ENCODE measurements around the gene HLA-B. TPM values are rescaled to one million over a fixed set of nuclear protein-coding genes. Genes with fewer than 3 reads are reported as not detected.
"Not testable (repeated sequence)": the region's sequence is repeated elsewhere in the genome, so short reads cannot be mapped to it uniquely, and the experiment has no call there.

HLA-B gene
- total RNA-seq, 4 donors from 2014 or later, result 570 to 933 (median 787) TPM

DNA sequence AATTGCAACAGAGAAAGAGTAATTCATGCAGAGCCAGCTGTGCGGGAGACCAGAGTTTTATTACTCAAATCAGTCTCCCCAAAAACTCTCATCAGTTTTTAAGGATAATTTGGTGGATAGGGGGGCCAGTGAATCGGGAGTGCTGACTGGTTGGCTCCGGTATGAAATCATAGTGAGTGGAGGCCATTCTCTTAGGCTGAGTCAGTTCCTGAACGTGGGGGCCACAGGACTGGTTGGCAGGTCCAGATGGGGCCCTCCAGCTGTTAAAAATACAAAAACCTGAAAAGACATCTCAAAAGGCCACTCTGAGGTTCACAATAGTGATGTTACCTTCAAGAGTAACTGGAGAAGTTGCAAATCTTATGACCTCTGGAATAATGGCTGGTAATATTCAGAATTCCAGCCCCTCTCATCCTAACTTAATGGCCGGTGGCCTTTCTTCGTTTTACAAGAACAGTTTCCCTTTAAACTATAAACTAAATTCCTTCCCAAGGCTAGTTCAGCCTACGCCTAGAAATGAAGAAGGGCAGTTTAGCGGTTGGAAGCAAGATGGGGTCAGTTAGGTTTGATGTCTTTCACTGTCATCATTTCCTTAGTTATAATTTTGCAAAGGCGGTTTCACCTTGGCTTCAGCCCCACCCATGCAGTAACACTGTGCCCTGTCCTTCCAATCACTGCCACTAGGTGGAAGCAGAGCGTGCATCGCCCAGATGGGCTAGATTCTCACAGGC lies 39.6 kb upstream of the HLA-B start:
- Histone ChIP-seq H3K4me1 (peaks cover 0 to 32% (median 1%) of the 10 kb centered on the region in 4 donors), H3K36me3 (peaks cover 0 to 10% (median 0%) of the 10 kb centered on the region in 3 donors), H3K9me3 (no peaks in the 10 kb centered on the region), H3K27me3 (no peaks in the 10 kb centered on the region), H3K27ac (no peak overlapping the region), H3K4me3 (no peak overlapping the region)
- peak; percentile 84 to 90 for DNase-seq (ENCODE audit: low spot score in 2 of 2)
- TF ChIP-seq EP300 (IDR thresholded peaks at IDR 0.05), result no peak
- TF ChIP-seq, protein P1, sequence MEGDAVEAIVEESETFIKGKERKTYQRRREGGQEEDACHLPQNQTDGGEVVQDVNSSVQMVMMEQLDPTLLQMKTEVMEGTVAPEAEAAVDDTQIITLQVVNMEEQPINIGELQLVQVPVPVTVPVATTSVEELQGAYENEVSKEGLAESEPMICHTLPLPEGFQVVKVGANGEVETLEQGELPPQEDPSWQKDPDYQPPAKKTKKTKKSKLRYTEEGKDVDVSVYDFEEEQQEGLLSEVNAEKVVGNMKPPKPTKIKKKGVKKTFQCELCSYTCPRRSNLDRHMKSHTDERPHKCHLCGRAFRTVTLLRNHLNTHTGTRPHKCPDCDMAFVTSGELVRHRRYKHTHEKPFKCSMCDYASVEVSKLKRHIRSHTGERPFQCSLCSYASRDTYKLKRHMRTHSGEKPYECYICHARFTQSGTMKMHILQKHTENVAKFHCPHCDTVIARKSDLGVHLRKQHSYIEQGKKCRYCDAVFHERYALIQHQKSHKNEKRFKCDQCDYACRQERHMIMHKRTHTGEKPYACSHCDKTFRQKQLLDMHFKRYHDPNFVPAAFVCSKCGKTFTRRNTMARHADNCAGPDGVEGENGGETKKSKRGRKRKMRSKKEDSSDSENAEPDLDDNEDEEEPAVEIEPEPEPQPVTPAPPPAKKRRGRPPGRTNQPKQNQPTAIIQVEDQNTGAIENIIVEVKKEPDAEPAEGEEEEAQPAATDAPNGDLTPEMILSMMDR (IDR thresholded peaks at IDR 0.05), result peak; percentile 74 to 95 (median 87)
- WGBS, 2 donors, result 38 to 40% methylated on average over 11 of the region's 11 CpGs

DNA sequence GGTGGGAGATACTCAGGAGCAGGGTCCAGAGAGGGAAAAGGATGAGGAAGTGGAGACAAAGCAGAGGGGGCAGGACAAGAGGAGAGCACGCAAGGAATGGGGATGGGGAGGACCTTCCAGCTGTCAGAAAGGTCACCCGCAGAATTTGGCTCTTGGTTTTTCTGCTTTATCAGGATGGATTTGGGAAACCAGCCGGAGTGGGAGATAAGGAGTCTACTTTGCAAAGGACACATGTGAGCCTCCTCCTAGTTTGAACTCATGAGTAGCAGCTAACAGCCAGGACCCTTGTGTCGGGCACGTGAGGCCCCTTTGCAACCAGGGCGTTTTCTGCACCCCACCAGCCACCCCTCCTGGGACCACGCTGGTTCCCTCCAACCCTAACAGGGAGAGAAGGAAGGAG lies 38.9 kb upstream of the HLA-B start:
- Histone ChIP-seq H3K36me3 (peaks cover 0 to 10% (median 0%) of the 10 kb centered on the region in 3 donors), H3K4me3 (no peak overlapping the region), H3K4me1 (peaks cover 0 to 25% (median 0%) of the 10 kb centered on the region in 4 donors), H3K27me3 (no peaks in the 10 kb centered on the region), H3K27ac (no peak overlapping the region), H3K9me3 (no peaks in the 10 kb centered on the region)
- DNase-seq (ENCODE audit: low spot score in 2 of 2), result no peak
- WGBS, 2 donors, result 75 to 84% methylated on average over 7 of the region's 7 CpGs
- no peak for TF ChIP-seq EP300 (IDR thresholded peaks at IDR 0.05)
- TF ChIP-seq, protein P1 (IDR thresholded peaks at IDR 0.05), result no peak
- TF ChIP-seq POLR2A (IDR thresholded peaks at IDR 0.05), result no peak

GRCh38 chr6:31394381-31394780 lies 37.4 kb upstream of the HLA-B start:
- WGBS, 2 donors, result 65 to 66% methylated on average over 4 of the region's 4 CpGs
- H3K36me3 ChIP-seq, result peaks cover 0 to 10% (median 0%) of the 10 kb centered on the region in 3 donors
- no peak overlapping the region for H3K27ac ChIP-seq
- TF ChIP-seq POLR2A (IDR thresholded peaks at IDR 0.05), result no peak
- no peak for TF ChIP-seq EP300 (IDR thresholded peaks at IDR 0.05)
- TF ChIP-seq, protein P1 (IDR thresholded peaks at IDR 0.05), result no peak
- DNase-seq (ENCODE audit: low spot score in 2 of 2), result no peak
- H3K9me3 ChIP-seq, result no peaks in the 10 kb centered on the region
- no peak overlapping the region for H3K4me3 ChIP-seq
- H3K4me1 ChIP-seq, result peaks cover 0 to 25% (median 0%) of the 10 kb centered on the region in 4 donors
- H3K27me3 ChIP-seq, result no peaks in the 10 kb centered on the region

- Histone ChIP-seq H3K4me1 (peaks cover 0 to 22% (median 0%) of the 10 kb centered on the region in 4 donors), H3K27me3 (no peaks in the 10 kb centered on the region), H3K9me3 (no peaks in the 10 kb centered on the region), H3K27ac (no peak overlapping the region), H3K4me3 (no peak overlapping the region), H3K36me3 (peaks cover 0 to 10% (median 0%) of the 10 kb centered on the region in 3 donors)
- TF ChIP-seq, protein P1 (IDR thresholded peaks at IDR 0.05), result no peak
- TF ChIP-seq EP300 (IDR thresholded peaks at IDR 0.05), result no peak
- TF ChIP-seq POLR2A (IDR thresholded peaks at IDR 0.05), result no peak
- 47 to 55% methylated on average over 5 of the region's 5 CpGs for WGBS, 2 donors
- DNase-seq (ENCODE audit: low spot score in 2 of 2), result no peak
Observed at GRCh38 chr6:31393932-31394331, 37.0 kb upstream of the HLA-B start.

- not testable (repeated sequence) for DNase-seq (ENCODE audit: low spot score in 2 of 2); H3K27me3 ChIP-seq; H3K36me3 ChIP-seq; H3K9me3 ChIP-seq; H3K27ac ChIP-seq; H3K4me3 ChIP-seq; H3K4me1 ChIP-seq
Observed at GRCh38 chr6:31389802-31390132, 32.8 kb upstream of the HLA-B start.

GRCh38 chr6:31388916-31389801 lies 32.2 kb upstream of the HLA-B start:
- WGBS, 2 donors, result 36 to 58% methylated on average over 3 to 5 of the region's 13 CpGs
- not testable (repeated sequence) for H3K36me3 ChIP-seq; H3K4me3 ChIP-seq; DNase-seq (ENCODE audit: low spot score in 2 of 2); H3K27me3 ChIP-seq; H3K9me3 ChIP-seq; H3K27ac ChIP-seq; H3K4me1 ChIP-seq
